ENCODE measurements around the gene KDM4F.

DNA sequence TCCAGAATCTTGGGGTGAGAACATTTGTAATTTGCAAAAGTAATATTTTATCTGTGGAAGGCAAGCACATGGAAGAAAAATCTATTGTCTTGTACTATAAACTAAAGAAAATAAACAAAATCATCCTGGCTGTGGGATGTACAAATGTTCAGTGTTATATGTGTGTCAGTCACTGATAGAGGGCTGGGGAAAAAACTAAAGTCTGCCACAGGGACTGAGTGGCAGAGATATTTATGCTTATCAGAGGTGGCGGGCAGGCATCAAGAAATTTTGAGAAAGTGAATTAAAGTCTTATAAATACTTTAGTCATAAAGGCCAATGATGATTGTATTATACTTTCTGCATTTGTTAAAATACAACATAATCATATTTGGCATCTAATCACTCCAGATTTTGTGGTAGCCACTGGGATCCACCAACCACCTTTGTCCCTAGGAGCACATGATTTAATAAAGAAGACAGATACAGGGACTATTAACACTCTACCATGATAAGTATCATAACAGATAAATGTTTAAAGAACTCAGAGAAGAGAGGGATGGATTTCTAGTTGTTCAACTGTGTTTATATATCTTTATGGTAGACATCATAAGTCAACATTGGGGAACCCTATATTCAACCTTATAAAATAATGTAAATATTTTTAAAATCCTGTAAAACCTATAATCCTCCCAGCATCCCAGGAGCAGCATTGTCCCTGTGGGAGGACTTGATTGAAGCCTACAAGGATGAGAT is 37.8 kb downstream of the KDM4F start:
- TF ChIP-seq, protein P1, sequence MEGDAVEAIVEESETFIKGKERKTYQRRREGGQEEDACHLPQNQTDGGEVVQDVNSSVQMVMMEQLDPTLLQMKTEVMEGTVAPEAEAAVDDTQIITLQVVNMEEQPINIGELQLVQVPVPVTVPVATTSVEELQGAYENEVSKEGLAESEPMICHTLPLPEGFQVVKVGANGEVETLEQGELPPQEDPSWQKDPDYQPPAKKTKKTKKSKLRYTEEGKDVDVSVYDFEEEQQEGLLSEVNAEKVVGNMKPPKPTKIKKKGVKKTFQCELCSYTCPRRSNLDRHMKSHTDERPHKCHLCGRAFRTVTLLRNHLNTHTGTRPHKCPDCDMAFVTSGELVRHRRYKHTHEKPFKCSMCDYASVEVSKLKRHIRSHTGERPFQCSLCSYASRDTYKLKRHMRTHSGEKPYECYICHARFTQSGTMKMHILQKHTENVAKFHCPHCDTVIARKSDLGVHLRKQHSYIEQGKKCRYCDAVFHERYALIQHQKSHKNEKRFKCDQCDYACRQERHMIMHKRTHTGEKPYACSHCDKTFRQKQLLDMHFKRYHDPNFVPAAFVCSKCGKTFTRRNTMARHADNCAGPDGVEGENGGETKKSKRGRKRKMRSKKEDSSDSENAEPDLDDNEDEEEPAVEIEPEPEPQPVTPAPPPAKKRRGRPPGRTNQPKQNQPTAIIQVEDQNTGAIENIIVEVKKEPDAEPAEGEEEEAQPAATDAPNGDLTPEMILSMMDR (conservative IDR thresholded peaks at IDR 0.05 in 1 of 2, IDR thresholded peaks at IDR 0.05 in 1 of 2; ENCODE audit: low read depth in 1 of 2, low read length in 2 of 2), result no peak
- TF ChIP-seq EZH2 (IDR thresholded peaks at IDR 0.05; ENCODE audit: low read length, missing control alignments), result no peak

Measured in fibroblast of lung (primary cell).